CD14-positive monocyte (primary cell): ENCODE results near the gene CPAMD8. TPM values are rescaled to one million over a fixed set of nuclear protein-coding genes. Genes with fewer than 3 reads are reported as not detected.

Source experiments
- DNase-seq, 3 donors: peaks; one replicate each; pipeline ENCODE4 v3.0.0-alpha.2; 2011 to 2022
- H2AFZ ChIP-seq: 2 replicates; pipeline ENCODE4 v1.6.0; 2012; ENCODE audit warnings: mild to moderate bottlenecking, low read depth, low read length, inconsistent platforms; ENCODE audit not compliant: insufficient read depth, poor library complexity, severe bottlenecking
- H3K27ac ChIP-seq, 2 donors: 1 replicate in 1 of 2; 2 replicates in 1 of 2; pipeline ENCODE4 v1.5.1; 2012 to 2013; ENCODE audit warnings: low read length in 2 of 2, control low read depth in 1 of 2, inconsistent platforms in 1 of 2, low read depth in 1 of 2, mild to moderate bottlenecking in 1 of 2
- H3K27me3 ChIP-seq, 2 donors: one replicate each; pipeline versions ENCODE4 v1.6.0 to v1.6.1; 2011 to 2013; ENCODE audit warnings: low read length in 2 of 2; ENCODE audit not compliant: control insufficient read depth in 2 of 2, insufficient read depth in 2 of 2
- H3K36me3 ChIP-seq, 2 donors: replicated peaks in 1 of 2; 1 replicate in 1 of 2; 2 replicates in 1 of 2; pipeline versions ENCODE4 v1.5.1 to v1.6.1; 2012 to 2013; ENCODE audit warnings: low read length in 2 of 2, control low read depth in 1 of 2, inconsistent platforms in 1 of 2, mild to moderate bottlenecking in 1 of 2; ENCODE audit not compliant: insufficient read depth in 2 of 2, control insufficient read depth in 1 of 2
- H3K4me1 ChIP-seq, 2 donors: 1 replicate in 1 of 2; 2 replicates in 1 of 2; pipeline versions ENCODE4 v1.5.1 to v1.6.1; 2012 to 2013; ENCODE audit warnings: low read length in 2 of 2, control low read depth in 1 of 2, inconsistent platforms in 1 of 2, mild to moderate bottlenecking in 1 of 2, moderate library complexity in 1 of 2; ENCODE audit not compliant: insufficient read depth in 2 of 2, control insufficient read depth in 1 of 2
- H3K4me2 ChIP-seq: replicated peaks from 2 replicates; pipeline ENCODE3; 2012; ENCODE audit warnings: low read length, moderate library complexity, mild to moderate bottlenecking; ENCODE audit not compliant: poor library complexity, severe bottlenecking; ENCODE audit errors: extremely low read depth
- H3K4me3 ChIP-seq, 3 experiments: fragments of 200-600 bp in 1 of 3; sonication (generic) in 1 of 3; replicated peaks in 1 of 3; 1 replicate in 2 of 3; 2 replicates in 1 of 3; pipeline ENCODE4 v1.5.1; 2011 to 2013; ENCODE audit warnings: low read length in 3 of 3, mild to moderate bottlenecking in 3 of 3, control low read depth in 2 of 3, low read depth in 2 of 3, inconsistent platforms in 1 of 3, moderate library complexity in 1 of 3
- H3K79me2 ChIP-seq: 2 replicates; pipeline ENCODE4 v1.6.0; 2012; ENCODE audit warnings: mild to moderate bottlenecking, control low read depth, inconsistent platforms, low read length, moderate library complexity; ENCODE audit not compliant: insufficient read depth
- H3K9ac ChIP-seq: 2 replicates; pipeline ENCODE4 v1.6.0; 2017; ENCODE audit warnings: low read length, mild to moderate bottlenecking; ENCODE audit not compliant: insufficient read depth, poor library complexity, severe bottlenecking
- H3K9me3 ChIP-seq, 2 donors: replicated peaks in 1 of 2; 1 replicate in 1 of 2; 2 replicates in 1 of 2; pipeline versions ENCODE4 v1.5.1 to v1.6.1; 2012 to 2013; ENCODE audit warnings: low read length in 2 of 2, control low read depth in 1 of 2; ENCODE audit not compliant: control insufficient read depth in 1 of 2, insufficient read depth in 1 of 2
- H4K20me1 ChIP-seq: 2 replicates; pipeline ENCODE4 v1.6.0; 2012; ENCODE audit warnings: mild to moderate bottlenecking, low read length, control low read depth, moderate library complexity; ENCODE audit not compliant: insufficient read depth
- H3K27ac Mint-ChIP-seq, 7 donors: one replicate each; pipeline ENCODE4 v1.8.0; 2020; ENCODE audit warnings: mild to moderate bottlenecking in 7 of 7, mixed read lengths in 7 of 7, moderate library complexity in 6 of 7, inconsistent platforms in 2 of 7
- H3K27me3 Mint-ChIP-seq, 3 donors: one replicate each; pipeline ENCODE4 v1.8.0; 2021 to 2022; ENCODE audit warnings: low read depth in 3 of 3, mild to moderate bottlenecking in 3 of 3, mixed read lengths in 3 of 3, moderate library complexity in 3 of 3, inconsistent platforms in 1 of 3
- H3K36me3 Mint-ChIP-seq, 2 donors: one replicate each; pipeline ENCODE4 v1.8.0; 2020; ENCODE audit warnings: mixed read lengths in 2 of 2, inconsistent platforms in 1 of 2, mild to moderate bottlenecking in 1 of 2
- H3K4me1 Mint-ChIP-seq: one replicate; pipeline ENCODE4 v1.8.0; 2020; ENCODE audit warnings: mild to moderate bottlenecking, mixed read lengths
- H3K4me3 Mint-ChIP-seq, 2 donors: one replicate each; pipeline ENCODE4 v1.8.0; 2020; ENCODE audit warnings: mild to moderate bottlenecking in 2 of 2, mixed read lengths in 2 of 2, moderate library complexity in 1 of 2
- H3K9me3 Mint-ChIP-seq, 7 donors: one replicate each; pipeline ENCODE4 v1.8.0; 2020 to 2022; ENCODE audit warnings: mixed read lengths in 7 of 7, mild to moderate bottlenecking in 6 of 7, moderate library complexity in 6 of 7, inconsistent platforms in 2 of 7
- CTCF ChIP-seq: fragments of 200-600 bp; IDR thresholded peaks from one replicate; pipeline ENCODE4 v1.8.0; 2022; ENCODE audit warnings: antibody characterized with exemption, mild to moderate bottlenecking
- WGBS: methylation state at CpG from one replicate; pipeline ENCODE4 v1.1.5; 2013; ENCODE audit warnings: missing lambda C conversion rate; ENCODE audit not compliant: insufficient coverage; 5-methylcytosine and 5-hydroxymethylcytosine counted together
- intact Hi-C, 2 donors: fragments of 100-400 bp; cut with micrococcal nuclease; formaldehyde crosslinking; loops; one replicate each; pipeline versions ENCODE4 v1.15.0 to v1.15.1; 2023
- polyA plus RNA-seq, 3 donors: library from polyadenylated mRNA; depleted of rRNA in 1 of 3; unstranded in 2 of 3; stranded (reverse) in 1 of 3; fragments of 300-500 nt in 2 of 3; fragments of >200 nt in 1 of 3; fragmentation: Illumina TruSeq in 2 of 3; gene quantifications; 1 replicate in 2 of 3; 2 replicates in 1 of 3; pipeline ENCODE4 v1.2.3, GENCODE V29; 2012 to 2021

The CPAMD8 gene
- polyA plus RNA-seq, 3 donors: 5.1 to 53.4 (median 5.4) TPM

GRCh38 chr19:17075035-17075863 is 48.6 kb upstream of the CPAMD8 start, which contains the start of the genes HAUS8 and MYO9B:
Gene HAUS8 (minus strand): TSS chr19:17075452. CDS start chr19:17075422, 30 bp downstream.
Gene MYO9B (plus strand): TSS chr19:17075777. CDS start chr19:17101718, 25,941 bp downstream.
- Histone ChIP-seq H3K9me3 (no peaks in the 10 kb centered on the region), H3K36me3 (peaks cover 12 to 20% of the 10 kb centered on the region in 2 donors), H3K4me2 (peak within 1 kb of the TSS; percentile 81), H3K9ac (peak within 1 kb of the TSS; percentile 93), H3K79me2 (peaks cover 92% of the 10 kb centered on the region), H2AFZ (peak within 1 kb of the TSS; percentile 73), H3K4me1 (peaks cover 44 to 49% of the 10 kb centered on the region in 2 donors), H4K20me1 (peaks cover 44% of the 10 kb centered on the region), H3K27ac (peak within 1 kb of the TSS; percentile 84 to 97), H3K4me3 (peak within 1 kb of the TSS; percentile 92 to 100 (median 93)), H3K27me3 (no peaks in the 10 kb centered on the region)
- no peak for TF ChIP-seq CTCF
- peak; percentile 99 to 100 (median 100) for DNase-seq
- peak within 1 kb of the TSS; percentile 99 to 100 for H3K4me3 Mint-ChIP-seq
- H3K4me1 Mint-ChIP-seq: peaks cover 54% of the 10 kb centered on the region
- intact Hi-C loops: loop anchor here (5.0 kb wide), 4 partner anchors 37 to 152 kb away; partner anchors contain the start of gene OCEL1 (in 1 of the 2)
- peaks cover 41 to 49% of the 10 kb centered on the region in 2 donors for H3K36me3 Mint-ChIP-seq
- no peaks in the 10 kb centered on the region for H3K9me3 Mint-ChIP-seq
- peak within 1 kb of the TSS; percentile 97 to 100 (median 98) for H3K27ac Mint-ChIP-seq
- WGBS: under 1% methylated on average over 102 of the region's 103 CpGs
- peaks cover 0 to 3% (median 0%) of the 10 kb centered on the region in 3 donors for H3K27me3 Mint-ChIP-seq

- Mint-ChIP-seq H3K27ac (peak overlapping the region; percentile 97 to 100 (median 97)), H3K9me3 (no peaks in the 10 kb centered on the region), H3K27me3 (peaks cover 0 to 6% (median 0%) of the 10 kb centered on the region in 3 donors), H3K4me1 (peaks cover 52% of the 10 kb centered on the region), H3K4me3 (peak overlapping the region; percentile 98 to 100), H3K36me3 (peaks cover 47 to 49% of the 10 kb centered on the region in 2 donors)
- no peak for TF ChIP-seq CTCF
- Histone ChIP-seq H3K4me3 (peak overlapping the region; percentile 54 to 100 (median 67)), H3K27ac (peak overlapping the region; percentile 84 to 97), H3K9ac (peak overlapping the region; percentile 78), H3K4me2 (peak overlapping the region; percentile 81), H2AFZ (peak overlapping the region; percentile 73), H3K9me3 (no peaks in the 10 kb centered on the region), H3K36me3 (peaks cover 12 to 19% of the 10 kb centered on the region in 2 donors), H3K79me2 (peaks cover 92% of the 10 kb centered on the region), H3K4me1 (peaks cover 42% of the 10 kb centered on the region in 2 donors), H4K20me1 (peaks cover 37% of the 10 kb centered on the region), H3K27me3 (no peaks in the 10 kb centered on the region)
- no peak for DNase-seq
- intact Hi-C loops: loop anchor here (5.0 kb wide), 4 partner anchors 38 to 153 kb away; partner anchors contain the start of gene OCEL1 (in 1 of the 2)
- 20% methylated on average over 7 of the region's 11 CpGs for WGBS
These were observed 48.0 kb upstream of the CPAMD8 start for GRCh38 chr19:17074634-17075034.
